ENCODE results near the gene VEPH1. TPM values are rescaled to one million over a fixed set of nuclear protein-coding genes. Genes with fewer than 3 reads are reported as not detected.

The VEPH1 gene
- total RNA-seq, 1 experiment from 2014 or later = 35.1 TPM

DNA sequence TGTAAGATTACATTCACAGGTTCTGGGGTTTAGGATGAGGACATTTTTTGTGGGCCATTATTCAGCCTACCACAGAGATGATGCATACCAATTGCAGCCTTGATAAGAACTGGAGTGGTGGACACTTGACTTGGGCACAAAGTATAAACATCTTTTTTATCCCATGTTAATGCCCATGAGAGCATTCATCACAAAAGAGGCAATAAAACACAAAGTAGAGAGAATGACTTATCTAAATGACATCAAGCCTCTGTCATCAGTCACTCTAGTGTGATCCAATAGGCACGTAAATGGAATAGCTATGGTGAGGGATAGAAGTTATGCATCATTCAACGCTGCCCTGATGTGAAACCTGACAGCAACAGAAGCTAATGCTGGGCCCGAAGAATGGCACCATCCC is 25.8 kb downstream of the VEPH1 start:
- CTCF ChIA-PET = no interaction called here
- Mint-ChIP-seq H3K9me3 (ENCODE audit: low read depth, unreplicated experiment) (peaks cover 2% of the 10 kb centered on the region), H3K4me1 (ENCODE audit: low read depth, unreplicated experiment) (no peaks in the 10 kb centered on the region), H3K27ac (ENCODE audit: unreplicated experiment) (no peak overlapping the region), H3K36me3 (ENCODE audit: insufficient read depth, unreplicated experiment) (no peaks in the 10 kb centered on the region), H3K27me3 (ENCODE audit: unreplicated experiment) (no peaks in the 10 kb centered on the region), H3K4me3 (ENCODE audit: low read depth, unreplicated experiment) (no peak overlapping the region)
- no peak for DNase-seq
- TF ChIP-seq CTCF (IDR thresholded peaks at IDR 0.05; ENCODE audit: unreplicated experiment) = no peak
- BruUV-seq (replicated peaks) = no TSS peak
- intact Hi-C loops (cut with micrococcal nuclease; ENCODE audit: unreplicated experiment) = no loop called here

- CTCF ChIA-PET = interaction anchor here (1.4 kb wide), 1 partner anchor 24 kb away, joined by 3 read pairs; no protein-coding TSS in a partner anchor
- no peak overlapping the region for H3K4me3 Mint-ChIP-seq (ENCODE audit: low read depth, unreplicated experiment)
- no peaks in the 10 kb centered on the region for H3K4me1 Mint-ChIP-seq (ENCODE audit: low read depth, unreplicated experiment)
- H3K27me3 Mint-ChIP-seq (ENCODE audit: unreplicated experiment) = no peaks in the 10 kb centered on the region
- H3K27ac Mint-ChIP-seq (ENCODE audit: unreplicated experiment) = no peak overlapping the region
- no peaks in the 10 kb centered on the region for H3K36me3 Mint-ChIP-seq (ENCODE audit: insufficient read depth, unreplicated experiment)
- DNase-seq = no peak
- no TSS peak for BruUV-seq (replicated peaks)
- H3K9me3 Mint-ChIP-seq (ENCODE audit: low read depth, unreplicated experiment) = peaks cover 2% of the 10 kb centered on the region
- TF ChIP-seq CTCF (IDR thresholded peaks at IDR 0.05; ENCODE audit: unreplicated experiment) = no peak
- intact Hi-C loops (cut with micrococcal nuclease; ENCODE audit: unreplicated experiment) = no loop called here
These were observed 27.2 kb downstream of the VEPH1 start for GRCh38 chr3:157475921-157476414.

- Mint-ChIP-seq H3K9me3 (ENCODE audit: low read depth, unreplicated experiment) (peaks cover 2% of the 10 kb centered on the region), H3K4me1 (ENCODE audit: low read depth, unreplicated experiment) (no peaks in the 10 kb centered on the region), H3K27ac (ENCODE audit: unreplicated experiment) (no peak overlapping the region), H3K36me3 (ENCODE audit: insufficient read depth, unreplicated experiment) (no peaks in the 10 kb centered on the region), H3K27me3 (ENCODE audit: unreplicated experiment) (no peaks in the 10 kb centered on the region), H3K4me3 (ENCODE audit: low read depth, unreplicated experiment) (no peak overlapping the region)
- intact Hi-C loops (cut with micrococcal nuclease; ENCODE audit: unreplicated experiment) = no loop called here
- DNase-seq = no peak
- no peak for TF ChIP-seq CTCF (IDR thresholded peaks at IDR 0.05; ENCODE audit: unreplicated experiment)
- no TSS peak for BruUV-seq (replicated peaks)
- CTCF ChIA-PET = no interaction called here
These were observed 30.6 kb downstream of the VEPH1 start for GRCh38 chr3:157472648-157473047.

DNA sequence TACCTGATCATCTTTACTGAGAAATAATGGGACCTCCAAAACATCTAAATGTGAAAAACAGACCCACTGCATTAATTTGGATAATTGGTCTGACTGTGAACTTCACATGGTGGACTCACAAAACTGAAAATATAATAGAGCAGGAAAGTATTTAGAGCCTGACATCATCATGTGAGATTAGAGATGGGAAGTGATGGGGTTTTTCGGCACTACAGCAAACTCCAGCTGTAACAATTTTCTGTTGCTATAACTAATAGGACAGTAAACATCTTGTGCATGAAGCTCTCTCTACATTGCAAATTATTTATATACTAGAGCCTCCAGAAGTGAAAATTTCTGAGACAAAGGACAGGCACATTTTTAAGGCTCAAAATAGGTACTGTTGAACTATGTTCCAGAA is 32.2 kb downstream of the VEPH1 start:
- intact Hi-C loops (cut with micrococcal nuclease; ENCODE audit: unreplicated experiment) = no loop called here
- no peak overlapping the region for H3K27ac Mint-ChIP-seq (ENCODE audit: unreplicated experiment)
- BruUV-seq (replicated peaks) = no TSS peak
- H3K4me3 Mint-ChIP-seq (ENCODE audit: low read depth, unreplicated experiment) = no peak overlapping the region
- H3K27me3 Mint-ChIP-seq (ENCODE audit: unreplicated experiment) = no peaks in the 10 kb centered on the region
- DNase-seq = no peak
- no peaks in the 10 kb centered on the region for H3K36me3 Mint-ChIP-seq (ENCODE audit: insufficient read depth, unreplicated experiment)
- CTCF ChIA-PET = no interaction called here
- H3K4me1 Mint-ChIP-seq (ENCODE audit: low read depth, unreplicated experiment) = no peaks in the 10 kb centered on the region
- no peaks in the 10 kb centered on the region for H3K9me3 Mint-ChIP-seq (ENCODE audit: low read depth, unreplicated experiment)
- no peak for TF ChIP-seq CTCF (IDR thresholded peaks at IDR 0.05; ENCODE audit: unreplicated experiment)
